ENCODE data around the gene FKBP1B.
"Not testable (repeated sequence)": the region's sequence is repeated elsewhere in the genome, so short reads cannot be mapped to it uniquely, and the experiment has no call there.

Gene FKBP1B

GRCh38 chr2:24104110-24104650 is 54.6 kb downstream of the FKBP1B start:
- Histone ChIP-seq H3K27ac (ENCODE audit: low read depth, low read length) (no peak overlapping the region), H3K4me3 (ENCODE audit: low read length) (no peak overlapping the region)

GRCh38 chr2:24104906-24105305 is 55.4 kb downstream of the FKBP1B start:
- H3K4me3 ChIP-seq (ENCODE audit: low read length) = no peak overlapping the region
- no peaks in the 10 kb centered on the region for H3K4me1 ChIP-seq (ENCODE audit: control insufficient read depth, insufficient read depth, low read length)
- no peak overlapping the region for H3K27ac ChIP-seq (ENCODE audit: low read depth, low read length)
- no peaks in the 10 kb centered on the region for H3K27me3 ChIP-seq (ENCODE audit: control insufficient read depth, insufficient read depth, low read length)
- no peak overlapping the region for H3K9ac ChIP-seq (ENCODE audit: low read length)
- H3K36me3 ChIP-seq (ENCODE audit: control insufficient read depth, insufficient read depth, low read length) = no peaks in the 10 kb centered on the region

More at GRCh38 chr2:24104110-24104650, 54.6 kb downstream of the FKBP1B start:
- Histone ChIP-seq H3K27me3 (ENCODE audit: control insufficient read depth, insufficient read depth, low read length) (no peaks in the 10 kb centered on the region), H3K9ac (ENCODE audit: low read length) (no peak overlapping the region), H3K36me3 (ENCODE audit: control insufficient read depth, insufficient read depth, low read length) (no peaks in the 10 kb centered on the region), H3K4me1 (ENCODE audit: control insufficient read depth, insufficient read depth, low read length) (no peaks in the 10 kb centered on the region)

- Histone ChIP-seq H3K9ac (ENCODE audit: low read length) (no peak overlapping the region), H3K27ac (ENCODE audit: low read depth, low read length) (no peak overlapping the region), H3K4me3 (ENCODE audit: low read length) (no peak overlapping the region), H3K27me3 (ENCODE audit: control insufficient read depth, insufficient read depth, low read length) (no peaks in the 10 kb centered on the region), H3K4me1 (ENCODE audit: control insufficient read depth, insufficient read depth, low read length) (no peaks in the 10 kb centered on the region), H3K36me3 (ENCODE audit: control insufficient read depth, insufficient read depth, low read length) (no peaks in the 10 kb centered on the region)
Measured at GRCh38 chr2:24105816-24106215, 56.3 kb downstream of the FKBP1B start.

- H3K27ac ChIP-seq (ENCODE audit: low read depth, low read length) = no peak overlapping the region
- H3K36me3 ChIP-seq (ENCODE audit: control insufficient read depth, insufficient read depth, low read length) = no peaks in the 10 kb centered on the region
- no peak overlapping the region for H3K4me3 ChIP-seq (ENCODE audit: low read length)
- H3K27me3 ChIP-seq (ENCODE audit: control insufficient read depth, insufficient read depth, low read length) = no peaks in the 10 kb centered on the region
- H3K4me1 ChIP-seq (ENCODE audit: control insufficient read depth, insufficient read depth, low read length) = no peaks in the 10 kb centered on the region
- no peak overlapping the region for H3K9ac ChIP-seq (ENCODE audit: low read length)
Measured at GRCh38 chr2:24106786-24107185, 57.2 kb downstream of the FKBP1B start.

GRCh38 chr2:24107336-24107735 is 57.8 kb downstream of the FKBP1B start:
- no peak overlapping the region for H3K27ac ChIP-seq (ENCODE audit: low read depth, low read length)
- no peak overlapping the region for H3K9ac ChIP-seq (ENCODE audit: low read length)
- H3K4me1 ChIP-seq (ENCODE audit: control insufficient read depth, insufficient read depth, low read length) = no peaks in the 10 kb centered on the region
- H3K27me3 ChIP-seq (ENCODE audit: control insufficient read depth, insufficient read depth, low read length) = no peaks in the 10 kb centered on the region
- H3K4me3 ChIP-seq (ENCODE audit: low read length) = no peak overlapping the region
- no peaks in the 10 kb centered on the region for H3K36me3 ChIP-seq (ENCODE audit: control insufficient read depth, insufficient read depth, low read length)

- not testable (repeated sequence) for H3K27me3 ChIP-seq (ENCODE audit: control insufficient read depth, insufficient read depth, low read length); H3K9ac ChIP-seq (ENCODE audit: low read length); H3K36me3 ChIP-seq (ENCODE audit: control insufficient read depth, insufficient read depth, low read length); H3K27ac ChIP-seq (ENCODE audit: low read depth, low read length); H3K4me1 ChIP-seq (ENCODE audit: control insufficient read depth, insufficient read depth, low read length); H3K4me3 ChIP-seq (ENCODE audit: low read length)
Measured at GRCh38 chr2:24109431-24109830, 59.9 kb downstream of the FKBP1B start.

- H3K27ac ChIP-seq (ENCODE audit: low read depth, low read length) = no peak overlapping the region
Measured at GRCh38 chr2:24110660-24111303, 61.2 kb downstream of the FKBP1B start.

GRCh38 chr2:24111407-24111901 is 61.9 kb downstream of the FKBP1B start:
- H3K9ac ChIP-seq (ENCODE audit: low read length) = no peak overlapping the region
- H3K4me1 ChIP-seq (ENCODE audit: control insufficient read depth, insufficient read depth, low read length) = no peaks in the 10 kb centered on the region
- no peak overlapping the region for H3K4me3 ChIP-seq (ENCODE audit: low read length)
- no peaks in the 10 kb centered on the region for H3K36me3 ChIP-seq (ENCODE audit: control insufficient read depth, insufficient read depth, low read length)
- H3K27me3 ChIP-seq (ENCODE audit: control insufficient read depth, insufficient read depth, low read length) = no peaks in the 10 kb centered on the region
- no peak overlapping the region for H3K27ac ChIP-seq (ENCODE audit: low read depth, low read length)

More at GRCh38 chr2:24110660-24111303, 61.2 kb downstream of the FKBP1B start:
- Histone ChIP-seq H3K4me3 (ENCODE audit: low read length) (no peak overlapping the region), H3K9ac (ENCODE audit: low read length) (no peak overlapping the region), H3K36me3 (ENCODE audit: control insufficient read depth, insufficient read depth, low read length) (no peaks in the 10 kb centered on the region), H3K27me3 (ENCODE audit: control insufficient read depth, insufficient read depth, low read length) (no peaks in the 10 kb centered on the region), H3K4me1 (ENCODE audit: control insufficient read depth, insufficient read depth, low read length) (no peaks in the 10 kb centered on the region)

Measured in rectal smooth muscle tissue (tissue), 1 donor.